GM21423 (cell line): ENCODE data around the gene TPCN2.
A peak's percentile ranks its signal among the peaks of the same experiment; 100 is the strongest.

Source experiments
- ATAC-seq: cut with Tn5 transposase; IDR thresholded peaks from one replicate; pipeline ENCODE4 v1.9.1; 2021; ENCODE audit warnings: mild to moderate bottlenecking, moderate library complexity; ENCODE audit not compliant: unreplicated experiment

The TPCN2 gene

DNA sequence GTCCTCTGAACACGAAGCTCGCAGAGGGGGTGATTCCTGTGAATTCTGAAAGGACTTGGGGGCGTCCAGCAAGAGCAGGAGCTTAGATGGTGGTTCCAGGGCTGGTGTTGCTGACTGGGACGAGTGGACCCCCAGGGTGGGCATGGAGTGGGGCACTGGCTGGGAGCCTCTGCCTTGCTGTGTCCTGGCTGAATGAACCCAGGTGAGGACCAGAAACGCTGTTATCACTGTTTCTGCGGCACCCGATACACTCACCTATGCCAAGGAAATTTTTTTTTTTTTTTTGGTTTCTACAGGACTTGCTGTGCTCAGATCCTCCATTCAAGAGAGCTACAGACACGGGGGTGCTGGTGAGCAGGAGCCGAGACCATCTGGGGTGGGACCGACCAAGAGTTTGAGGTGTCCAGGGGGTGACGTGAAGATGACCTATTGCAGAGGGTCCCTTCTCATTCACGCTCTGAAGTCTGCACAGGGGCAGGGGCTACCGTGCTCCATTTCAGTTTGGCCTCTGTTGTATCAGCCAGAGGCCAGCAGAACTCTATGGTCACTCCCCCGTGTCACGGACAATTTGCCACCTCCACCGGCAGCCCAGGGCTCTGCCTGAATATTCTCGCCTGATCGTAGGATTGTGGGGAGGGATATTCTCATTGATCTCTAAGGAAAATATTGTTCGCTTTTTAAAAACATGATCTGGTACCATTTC lies 110.6 kb downstream of the TPCN2 start:
- no peak for ATAC-seq

DNA sequence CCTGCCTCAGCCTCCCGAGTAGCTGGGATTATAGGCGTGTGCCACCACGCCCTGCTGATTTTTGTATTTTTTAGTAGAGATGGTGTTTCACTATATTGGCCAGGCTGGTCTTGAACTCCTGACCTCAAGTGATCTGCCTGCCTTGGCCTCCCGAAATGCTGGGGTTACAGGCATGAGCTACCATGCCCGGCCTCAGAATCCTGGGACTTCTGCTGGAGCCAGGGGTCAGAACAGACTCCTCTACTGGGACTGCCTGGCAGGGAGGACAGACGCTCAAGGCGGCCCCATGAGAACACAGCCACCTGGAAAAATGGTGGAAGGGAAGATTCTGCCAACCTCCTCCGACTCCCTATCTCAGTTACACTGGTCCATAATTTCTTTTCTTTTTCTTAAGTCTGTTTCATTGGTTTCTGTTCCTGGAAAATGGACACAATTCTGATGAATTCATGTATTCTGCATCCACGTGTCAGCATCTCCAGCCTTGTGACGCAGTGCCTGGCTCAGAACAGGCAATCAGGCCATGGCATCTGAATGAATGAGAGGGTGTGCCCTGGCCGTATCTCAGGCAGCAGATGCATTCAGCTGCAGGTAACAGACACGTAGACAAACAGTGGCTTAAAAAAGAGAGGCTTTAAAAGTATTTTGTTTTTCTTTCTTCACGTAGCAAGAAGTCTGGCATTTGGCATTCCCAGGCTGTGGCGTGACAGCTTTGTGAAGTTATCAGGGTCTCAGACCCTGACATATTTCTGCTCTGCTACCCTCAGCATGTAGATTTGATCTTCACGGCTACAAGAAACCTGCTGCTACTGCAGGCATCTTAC lies 111.8 kb downstream of the TPCN2 start:
- no peak for ATAC-seq

- no peak for ATAC-seq
Observed at GRCh38 chr11:69161117-69161407, 112.3 kb downstream of the TPCN2 start.

DNA sequence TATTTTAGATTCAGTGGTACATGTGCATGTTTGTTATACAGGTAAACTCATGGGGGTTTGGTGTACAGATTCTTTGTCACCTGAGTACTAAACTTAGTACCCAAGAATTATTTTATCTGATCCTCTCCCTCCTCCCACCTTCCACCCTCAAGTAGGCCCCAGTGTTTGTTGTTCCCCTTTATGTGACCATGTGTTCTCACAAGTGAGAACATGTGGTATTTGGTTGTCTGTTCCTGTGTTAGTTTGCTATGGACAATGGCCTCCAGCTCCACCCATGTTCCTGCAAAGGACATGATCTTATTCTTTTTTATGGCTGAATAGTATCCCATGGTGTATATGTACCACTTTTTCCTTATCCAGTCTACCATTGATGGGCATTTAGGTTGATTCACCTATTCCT lies 113.8 kb downstream of the TPCN2 start:
- no peak for ATAC-seq

GRCh38 chr11:69163842-69164241 lies 115.1 kb downstream of the TPCN2 start:
- no peak for ATAC-seq

- ATAC-seq = no peak
Observed at GRCh38 chr11:69164824-69165223, 116.1 kb downstream of the TPCN2 start.

GRCh38 chr11:69165775-69166174 lies 117.0 kb downstream of the TPCN2 start:
- ATAC-seq = no peak

DNA sequence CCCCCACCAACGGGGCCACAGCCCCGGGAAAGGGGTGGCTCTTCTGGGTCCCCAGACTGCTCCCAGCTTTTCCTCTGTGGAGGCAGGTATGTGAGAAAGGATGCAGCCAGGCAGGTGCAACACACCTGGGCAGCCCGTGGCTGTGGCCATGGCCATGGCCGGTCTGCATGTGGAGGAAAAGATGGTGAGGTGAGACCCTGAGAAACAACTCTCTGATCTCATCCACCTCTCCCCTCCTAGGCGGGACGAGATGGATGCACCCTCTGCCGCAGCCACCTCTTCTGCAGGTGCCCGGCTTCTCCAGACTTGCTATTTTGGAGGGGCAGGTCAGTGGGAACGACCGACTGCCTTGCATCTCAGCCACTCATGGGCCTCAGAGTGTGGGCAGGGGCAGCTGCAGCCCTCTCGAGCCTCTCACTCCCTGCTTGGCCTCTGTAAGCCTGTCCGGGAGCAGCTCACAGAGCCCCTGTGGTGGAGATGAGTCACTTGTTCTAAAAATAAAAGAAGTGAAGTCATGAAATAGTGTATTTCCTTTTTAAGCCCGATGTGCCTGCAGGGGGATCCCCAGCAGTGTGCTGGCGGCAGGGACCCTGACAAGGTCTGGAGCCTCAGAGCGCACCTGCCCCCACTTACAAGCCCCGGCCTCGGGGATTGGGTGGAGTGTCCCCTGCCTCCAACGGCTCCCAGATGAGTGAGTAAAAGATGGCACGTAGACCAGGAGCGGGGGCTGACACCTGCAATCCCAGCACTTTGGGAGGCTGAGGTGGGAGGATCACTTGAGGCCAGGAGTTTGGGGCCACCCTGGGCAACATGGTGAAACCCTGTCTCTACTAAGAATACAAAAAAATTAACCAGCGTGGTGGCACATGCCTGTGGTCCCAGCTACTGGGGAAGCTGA lies 117.7 kb downstream of the TPCN2 start:
- peak; percentile 89 for ATAC-seq

DNA sequence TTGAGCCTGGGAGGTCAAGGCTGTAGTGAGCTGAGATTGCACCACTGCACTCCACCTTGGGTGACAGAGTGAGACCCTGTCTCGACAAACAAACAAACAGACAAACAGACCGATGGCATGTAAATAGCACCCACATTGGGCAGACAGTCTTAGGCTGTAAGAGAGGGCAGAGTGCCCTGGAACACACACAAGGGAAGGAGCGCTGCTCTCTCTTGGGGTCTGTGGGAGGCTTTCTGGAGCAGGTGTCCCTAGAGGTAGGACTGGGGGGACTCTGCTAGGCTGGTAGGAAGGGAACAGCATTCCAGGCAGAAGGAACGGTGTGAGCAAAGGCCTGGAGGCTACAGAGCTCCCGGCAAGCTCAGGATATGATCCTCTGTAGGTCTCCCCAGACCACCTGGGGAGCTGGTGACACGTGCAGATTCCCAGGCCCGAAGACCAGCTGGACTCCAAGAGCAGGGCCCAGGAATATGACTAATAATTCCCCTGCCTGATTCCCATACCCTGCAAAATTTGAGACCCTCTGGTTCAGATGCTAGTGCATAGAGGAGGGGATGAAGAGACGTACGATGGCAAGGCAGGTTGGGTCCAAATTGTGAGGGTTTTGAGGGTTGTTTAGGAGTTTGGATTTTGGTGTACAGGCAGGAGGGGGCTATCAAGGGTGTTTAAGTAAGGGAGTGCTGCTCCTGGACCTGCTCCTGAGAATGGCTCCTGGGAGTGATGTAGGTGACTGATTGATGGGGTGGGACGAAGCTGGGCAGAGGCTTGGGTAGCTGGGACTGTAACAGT lies 118.6 kb downstream of the TPCN2 start:
- no peak for ATAC-seq

DNA sequence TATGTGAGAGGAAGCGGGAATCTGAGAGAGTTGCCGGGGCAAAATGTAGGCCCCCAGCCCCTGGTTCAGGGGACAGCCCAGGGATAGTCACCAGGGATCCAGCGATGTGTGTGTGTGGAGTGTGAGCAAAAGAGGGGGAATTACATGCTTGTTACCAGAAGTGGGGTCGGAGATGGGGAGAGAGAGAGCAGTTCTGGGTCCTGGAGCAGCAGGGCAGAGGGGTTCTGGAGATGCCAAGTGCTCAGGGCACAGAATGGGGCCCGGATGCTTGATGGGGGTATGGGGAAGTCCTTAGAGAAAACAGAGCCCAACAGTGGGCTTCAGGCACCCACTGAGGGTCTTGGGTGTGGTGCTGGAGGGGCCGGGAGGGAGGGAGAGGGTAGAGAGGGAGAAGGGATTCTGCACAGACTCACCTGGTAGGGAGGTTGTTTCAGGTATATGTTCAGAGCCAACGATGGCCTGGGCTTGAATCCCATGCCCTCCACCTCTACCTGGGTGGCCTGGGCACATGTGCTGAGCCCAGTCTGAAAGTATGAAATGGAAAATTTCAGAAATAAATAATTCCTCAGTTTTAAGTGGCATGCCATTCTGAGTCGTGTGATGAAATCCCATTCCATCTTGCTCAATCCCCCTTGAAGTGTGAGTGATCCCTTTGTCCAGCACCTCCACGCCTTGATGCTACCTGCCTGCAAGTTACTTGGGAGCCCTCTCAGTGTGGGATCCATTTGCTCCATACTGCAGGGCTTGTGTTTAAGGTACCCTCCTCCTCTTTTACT lies 119.4 kb downstream of the TPCN2 start:
- ATAC-seq = no peak

GRCh38 chr11:69169479-69169878 lies 120.7 kb downstream of the TPCN2 start:
- ATAC-seq = no peak

DNA sequence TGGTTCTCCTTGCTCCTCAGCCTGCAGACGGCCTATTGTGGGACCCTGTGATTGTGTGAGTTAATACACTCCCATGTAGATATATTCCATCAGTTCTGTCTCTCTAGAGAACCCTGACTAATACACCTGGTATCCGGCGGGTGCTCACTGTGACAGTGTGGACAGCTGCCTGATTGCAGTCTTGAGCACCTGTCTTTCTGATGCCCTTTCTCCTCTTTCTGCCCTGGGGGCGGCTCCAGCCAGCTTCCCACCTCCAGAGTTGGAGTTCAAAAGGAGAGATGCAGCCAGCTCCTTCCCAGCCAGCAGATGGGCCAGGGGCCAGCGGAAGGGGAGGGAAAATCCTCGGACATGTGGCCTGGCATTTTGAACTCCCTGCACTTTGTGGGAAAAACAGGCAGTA lies 122.0 kb downstream of the TPCN2 start:
- no peak for ATAC-seq

- no peak for ATAC-seq
Observed at GRCh38 chr11:69171476-69172240, 122.9 kb downstream of the TPCN2 start.

DNA sequence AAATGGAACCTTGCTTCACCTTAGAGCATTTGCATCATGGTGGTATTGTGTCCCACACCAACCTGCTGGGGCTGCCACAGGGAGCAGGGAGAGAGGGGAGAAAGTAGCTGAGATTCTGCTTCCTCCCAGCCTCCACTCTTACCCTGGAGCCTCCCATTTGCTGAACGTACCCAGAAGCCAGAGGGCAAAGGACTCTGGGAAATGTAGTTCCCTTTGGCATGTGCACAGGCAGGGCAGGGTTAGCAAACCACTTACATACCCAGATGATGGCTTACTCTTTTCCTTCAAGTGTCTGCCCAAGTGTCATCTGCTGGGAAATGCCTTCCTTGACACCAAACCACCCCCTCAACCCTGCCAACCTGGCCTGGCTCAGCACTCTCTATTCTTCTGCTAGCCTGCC lies 123.9 kb downstream of the TPCN2 start:
- ATAC-seq = no peak

DNA sequence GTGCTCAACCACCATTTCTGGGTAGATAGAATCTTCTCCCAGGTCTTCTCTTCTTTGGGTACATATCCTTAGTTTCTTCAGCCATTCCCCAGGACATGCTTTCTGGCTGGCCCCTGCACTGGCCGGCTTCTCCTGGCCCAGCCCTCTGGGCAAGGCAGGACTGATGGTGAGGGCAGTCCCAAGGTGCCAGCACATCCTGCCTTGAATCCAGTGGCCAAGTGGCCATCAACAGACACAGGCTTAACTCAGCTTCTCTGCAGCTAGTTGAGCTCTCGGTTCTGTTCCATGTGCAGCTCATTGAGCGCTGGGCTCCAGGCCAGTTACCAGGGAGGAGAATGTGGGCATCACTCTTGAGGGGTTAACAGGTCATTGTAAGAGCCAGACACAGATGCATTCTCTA lies 124.6 kb downstream of the TPCN2 start:
- no peak for ATAC-seq

GRCh38 chr11:69173925-69174581 lies 125.3 kb downstream of the TPCN2 start:
- no peak for ATAC-seq

DNA sequence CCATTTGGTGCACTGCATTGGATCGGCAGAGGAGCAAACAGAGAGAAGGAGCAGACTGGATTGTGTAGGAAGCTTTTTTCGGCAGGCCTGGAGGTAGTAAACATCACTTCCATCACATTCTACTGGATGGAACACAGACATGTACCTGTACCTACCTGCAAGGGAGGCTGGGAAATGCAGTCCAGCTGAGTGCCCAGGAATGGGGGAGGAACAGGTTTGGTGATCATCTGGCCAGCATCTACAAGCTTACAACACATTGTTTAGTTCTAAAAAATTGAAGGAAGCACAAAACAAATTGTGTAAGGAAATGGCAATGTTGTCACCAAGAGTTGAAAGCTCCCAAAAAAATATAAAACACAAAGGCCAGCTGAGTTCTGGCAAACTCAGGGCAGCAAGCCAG lies 126.1 kb downstream of the TPCN2 start:
- ATAC-seq = no peak

DNA sequence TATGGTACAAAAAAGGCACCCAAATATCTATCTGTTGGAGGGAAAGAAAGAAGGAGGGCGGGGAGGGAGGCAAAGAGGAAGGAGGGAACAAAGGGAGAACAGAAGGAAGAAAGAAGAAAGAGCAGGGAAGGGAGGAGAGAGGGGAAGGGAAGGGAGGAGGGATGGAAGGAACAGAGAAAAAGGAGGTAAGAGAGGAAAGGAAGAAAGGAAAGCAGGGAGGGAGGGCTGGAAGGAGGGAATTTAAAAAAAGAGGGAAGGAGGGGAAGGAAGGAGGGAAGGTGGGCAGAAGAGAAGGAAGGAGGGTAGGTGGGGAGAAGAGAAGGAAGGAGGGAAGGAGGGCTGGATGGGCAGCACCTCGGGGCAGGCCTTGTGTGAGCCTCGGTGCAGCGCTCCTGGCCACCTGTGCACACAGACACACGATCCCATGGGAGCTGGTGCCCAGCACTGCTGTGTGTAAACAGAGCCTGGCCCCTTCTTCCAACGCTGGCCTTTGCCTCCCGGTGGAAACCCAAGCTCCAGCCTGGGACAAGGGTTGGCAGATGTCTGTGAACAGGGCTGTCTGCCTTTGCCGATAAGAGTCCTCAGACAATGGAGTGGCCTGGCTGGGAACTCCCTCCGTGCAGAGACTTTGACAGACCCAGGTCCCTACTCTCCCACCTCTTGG lies 130.2 kb downstream of the TPCN2 start:
- no peak for ATAC-seq
